ENCODE results near the gene COPG2.
"Not testable (repeated sequence)": the region's sequence is repeated elsewhere in the genome, so short reads cannot be mapped to it uniquely, and the experiment has no call there.

Gene COPG2

DNA sequence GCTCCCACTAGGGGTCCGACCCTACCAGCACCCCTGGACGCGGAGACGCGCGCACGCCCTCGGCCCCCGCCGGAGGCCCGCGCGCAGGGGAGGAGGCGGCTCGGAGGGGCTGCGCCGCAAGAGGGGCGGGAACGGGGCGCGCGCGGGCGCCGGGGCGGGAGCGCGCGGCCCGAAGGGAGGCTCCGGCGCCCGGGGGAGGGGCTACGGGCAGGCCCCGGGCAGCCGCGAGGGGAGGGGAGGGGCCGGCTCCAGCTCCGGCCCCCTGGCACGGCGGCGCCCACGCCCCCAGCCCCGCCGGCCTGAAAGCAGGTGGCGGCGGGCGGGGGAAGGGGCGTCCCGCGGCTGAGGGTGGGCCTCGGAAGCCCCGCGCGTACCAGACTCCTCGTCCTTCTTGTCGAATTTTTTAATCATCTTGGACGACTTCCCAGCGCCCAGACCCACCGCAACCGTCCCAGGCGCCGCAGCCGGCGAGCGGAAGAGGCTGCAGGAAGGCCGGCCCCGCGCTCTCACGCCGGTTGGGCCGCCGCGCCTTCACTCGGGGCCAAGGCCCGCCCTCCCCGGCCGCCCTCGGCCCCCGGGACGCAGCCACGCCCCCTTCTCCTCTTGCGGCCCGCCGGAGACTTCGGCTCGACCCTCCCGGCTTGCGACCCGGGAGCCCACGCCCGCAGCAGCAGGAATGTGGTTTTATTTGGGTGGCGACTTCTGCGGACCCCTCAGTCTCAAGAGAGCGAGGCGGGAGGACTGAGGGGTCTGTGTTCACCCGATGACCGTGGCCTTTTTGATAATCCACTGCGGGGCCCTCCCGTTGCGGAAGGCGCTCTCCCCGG lies at the start of gene COPG2:
Gene COPG2 (minus strand): TSS at position 491 of the 827 bp plus-strand sequence. CDS start 80 bp downstream, at position 411.
- peak; percentile 73 for DNase-seq

DNA sequence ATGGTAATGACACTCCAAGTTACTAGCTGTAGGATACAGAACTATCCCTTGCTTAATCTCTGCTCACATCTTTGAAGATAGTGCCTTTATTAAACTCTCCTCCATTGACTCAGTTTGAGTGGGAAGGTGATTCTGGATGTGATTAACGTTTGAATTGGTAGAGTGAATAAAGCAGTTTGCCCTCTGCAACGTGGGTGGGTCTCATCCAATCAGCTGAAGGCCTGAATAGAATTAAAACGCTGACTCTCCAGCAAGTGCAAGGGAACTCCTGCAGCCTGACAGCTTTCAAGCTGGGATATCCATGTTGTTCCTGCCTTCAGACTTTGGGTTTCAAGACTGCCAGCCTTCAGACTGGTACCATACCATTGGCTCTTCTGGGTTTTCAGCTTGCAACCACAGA lies 43.9 kb upstream of the COPG2 start:
- DNase-seq = no peak

GRCh38 chr7:130708766-130709165 lies 40.2 kb upstream of the COPG2 start:
- no peak for DNase-seq

- no peak for DNase-seq
Measured at GRCh38 chr7:130708001-130708400, 39.5 kb upstream of the COPG2 start.

DNA sequence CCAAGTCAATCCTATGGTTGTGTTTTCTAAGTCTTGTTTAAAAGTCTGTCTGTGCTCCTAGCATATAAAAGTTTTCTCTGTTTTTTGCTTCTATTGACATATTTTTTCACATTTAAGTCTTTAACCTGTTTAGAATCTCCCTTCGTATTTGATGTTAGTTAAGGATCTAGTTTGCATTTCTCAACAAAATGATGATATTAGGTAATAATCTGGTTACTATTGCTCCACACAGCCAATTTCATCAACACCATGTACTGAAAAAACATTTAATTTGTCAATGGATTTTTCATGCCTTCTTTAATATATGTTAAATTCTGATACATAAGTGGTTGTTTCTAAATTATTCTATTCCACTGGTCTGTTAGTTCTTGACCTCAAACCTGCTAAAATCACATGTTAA lies 35.3 kb upstream of the COPG2 start:
- DNase-seq = no peak

- DNase-seq = no peak
Measured at GRCh38 chr7:130701650-130702049, 33.1 kb upstream of the COPG2 start.

DNA sequence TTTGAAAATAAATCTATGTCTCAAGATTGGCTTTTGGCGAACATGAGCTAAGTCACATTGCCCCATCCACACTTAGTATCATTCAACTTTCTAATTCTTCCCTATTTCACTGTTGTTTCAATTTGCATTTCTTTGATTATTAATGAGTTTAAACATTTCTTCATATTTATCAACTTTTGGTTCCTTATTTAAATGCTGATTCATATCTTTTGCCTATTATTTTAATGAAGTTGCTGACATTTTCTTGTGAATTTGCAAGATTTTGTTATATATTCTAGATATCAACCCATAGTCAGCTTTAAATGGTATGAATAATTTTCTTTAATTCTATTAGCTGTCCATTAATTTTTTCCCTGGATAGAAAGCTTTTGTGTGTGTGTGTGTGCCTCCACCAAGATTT lies 32.2 kb upstream of the COPG2 start:
- DNase-seq = no peak

DNA sequence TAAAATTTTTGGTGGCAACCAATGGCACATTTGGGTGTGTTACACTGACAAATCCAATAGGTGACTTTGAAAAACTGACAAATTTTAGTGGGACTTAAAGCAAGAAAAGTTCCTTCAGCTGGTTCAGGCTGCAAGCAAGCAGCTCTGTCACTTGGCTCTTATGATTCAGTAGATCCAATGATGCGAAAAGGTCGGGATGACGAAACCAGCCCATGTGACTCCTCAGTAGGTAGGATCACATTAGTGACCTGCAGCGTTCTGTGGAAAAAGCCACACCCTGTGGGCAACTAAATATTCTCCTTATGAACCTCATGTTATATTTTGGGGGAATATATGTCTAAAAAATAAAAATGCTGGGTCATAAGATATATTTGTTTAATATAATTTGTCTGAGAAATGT lies 31.1 kb upstream of the COPG2 start:
- no peak for DNase-seq

DNA sequence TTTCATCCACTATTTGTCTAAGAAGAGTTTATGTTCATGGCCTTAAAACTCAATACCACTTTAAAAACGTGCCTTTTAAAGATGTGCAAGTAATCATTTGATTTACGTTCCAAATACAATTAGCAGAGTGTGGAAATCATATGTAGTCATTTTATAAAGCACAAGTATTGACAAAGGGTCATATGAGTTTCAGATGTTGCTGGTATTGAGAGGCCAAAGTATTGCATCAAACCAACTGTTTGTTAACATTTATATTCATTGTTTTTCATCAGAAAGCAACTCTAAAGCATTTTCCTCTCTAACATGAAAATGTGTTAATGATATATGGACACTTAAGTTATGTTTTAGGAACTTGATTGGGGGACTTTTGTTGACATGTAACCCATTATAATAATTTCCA lies 29.3 kb upstream of the COPG2 start:
- DNase-seq = no peak

GRCh38 chr7:130695840-130696239 lies 27.3 kb upstream of the COPG2 start:
- DNase-seq = no peak

DNA sequence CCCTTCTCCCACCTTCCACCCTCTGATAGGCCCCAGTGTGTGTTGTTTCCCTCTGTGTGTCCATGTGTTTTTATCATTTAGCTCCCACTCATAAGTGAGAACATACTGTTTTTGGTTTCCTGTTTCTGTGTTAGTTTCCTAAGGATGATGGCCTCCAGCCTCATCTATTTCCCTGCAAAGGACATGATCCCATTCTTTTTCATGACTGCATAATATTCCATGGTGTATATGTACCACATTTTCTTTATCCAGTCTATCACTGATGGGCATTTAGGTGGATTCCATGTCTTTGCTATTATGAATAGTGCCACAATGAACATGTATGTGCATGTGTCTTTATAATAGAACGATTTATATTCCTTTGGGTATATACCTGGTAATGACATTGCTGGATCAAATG lies 23.8 kb upstream of the COPG2 start:
- DNase-seq = not testable (repeated sequence)

- no peak for DNase-seq
Measured at GRCh38 chr7:130689683-130690082, 21.1 kb upstream of the COPG2 start.

DNA sequence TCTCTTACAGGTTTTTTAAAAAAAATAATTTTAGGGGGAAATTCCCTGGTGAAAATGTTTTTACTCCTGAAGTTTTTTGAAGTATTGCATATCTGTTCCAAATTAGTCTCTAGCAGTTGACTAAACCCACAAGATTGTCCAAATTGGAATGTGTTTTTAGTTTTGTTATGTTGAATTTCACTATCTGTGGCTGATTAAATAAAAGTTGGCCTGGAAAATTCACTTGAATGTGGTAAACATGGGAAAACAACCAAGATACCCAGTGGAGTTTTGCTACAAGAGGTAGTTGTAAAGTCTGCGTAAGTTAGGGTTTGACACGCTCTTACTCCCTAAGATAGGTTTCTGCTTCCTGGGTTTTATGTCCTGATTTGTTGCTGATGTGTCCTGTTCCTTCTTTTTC lies 14.5 kb upstream of the COPG2 start:
- DNase-seq = no peak

- no peak for DNase-seq
Measured at GRCh38 chr7:130674456-130674855, 5.9 kb upstream of the COPG2 start.

GRCh38 chr7:130673066-130673465 lies 4.5 kb upstream of the COPG2 start:
- no peak for DNase-seq

DNA sequence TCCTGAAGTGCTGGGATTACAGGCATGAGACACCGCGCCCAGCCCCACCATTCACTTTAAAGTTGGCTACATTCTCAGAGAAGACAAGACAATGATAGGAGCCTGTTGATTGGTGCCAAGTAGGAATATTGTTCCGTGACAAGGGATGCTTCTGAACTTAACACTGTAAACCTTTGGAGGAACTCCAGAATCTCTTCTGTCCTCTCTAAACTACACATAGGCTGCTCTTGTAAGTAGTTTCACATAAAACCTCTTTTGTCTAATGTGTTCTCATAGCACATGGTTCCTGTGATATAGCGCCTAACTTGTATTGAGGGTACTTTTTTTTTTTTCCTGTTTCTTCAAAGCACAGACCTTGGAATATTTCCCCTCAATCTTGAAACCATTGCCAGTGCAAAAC lies 3.6 kb upstream of the COPG2 start:
- no peak for DNase-seq

- DNase-seq = peak; percentile 36
Measured at GRCh38 chr7:130669085-130669700, 645 bp upstream of the COPG2 start.

DNA sequence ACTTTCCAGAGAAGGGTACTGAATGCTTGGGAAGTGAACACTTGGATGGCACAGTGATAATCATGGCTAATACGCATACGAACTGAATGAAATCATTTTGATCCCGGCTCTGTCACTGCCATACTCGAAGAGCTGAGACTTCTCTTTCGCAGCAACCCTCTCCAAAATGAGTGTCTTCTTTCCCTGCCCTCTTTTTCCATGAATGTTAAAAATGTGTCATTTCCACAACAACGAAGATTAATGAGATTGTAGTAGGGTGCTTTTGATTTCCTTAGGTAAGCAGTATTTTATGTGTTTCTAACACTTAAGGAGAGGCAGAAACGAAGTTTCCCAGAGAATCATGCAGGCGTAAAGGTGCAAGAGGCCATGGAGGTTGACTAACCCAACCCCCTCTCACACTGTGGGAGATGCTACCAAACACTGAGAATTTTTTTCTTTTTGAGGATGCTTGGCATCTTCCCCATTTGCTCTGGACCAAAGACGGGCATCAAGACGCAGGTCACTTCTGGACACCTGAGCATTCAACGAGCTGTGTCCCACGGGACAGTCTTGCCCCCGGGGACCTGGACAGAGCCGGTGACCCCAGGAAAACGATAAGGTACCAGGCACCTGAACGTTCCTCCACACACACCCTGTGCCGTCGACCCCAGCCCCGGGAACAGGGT lies 823 bp downstream of the COPG2 start:
- DNase-seq = peak; percentile 16

DNA sequence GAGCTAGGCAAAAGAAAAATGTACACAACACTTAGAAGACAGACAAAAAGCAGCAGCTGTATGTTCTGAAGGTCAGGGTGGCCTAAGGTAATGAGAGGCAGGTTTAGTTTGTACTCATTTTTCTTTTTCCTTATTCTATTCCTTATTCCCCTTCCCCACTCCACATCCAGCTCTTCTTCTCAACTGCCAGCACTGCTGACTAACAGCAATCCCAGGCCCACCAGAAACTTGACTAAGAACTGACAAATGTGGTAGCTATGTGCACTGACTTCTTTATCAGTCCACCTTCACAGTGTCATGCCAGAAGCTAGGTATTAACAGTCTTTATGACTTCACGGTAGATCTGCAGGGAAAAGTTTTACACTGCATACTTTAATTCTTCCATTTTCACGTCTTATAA lies 6.1 kb downstream of the COPG2 start:
- no peak for DNase-seq

DNA sequence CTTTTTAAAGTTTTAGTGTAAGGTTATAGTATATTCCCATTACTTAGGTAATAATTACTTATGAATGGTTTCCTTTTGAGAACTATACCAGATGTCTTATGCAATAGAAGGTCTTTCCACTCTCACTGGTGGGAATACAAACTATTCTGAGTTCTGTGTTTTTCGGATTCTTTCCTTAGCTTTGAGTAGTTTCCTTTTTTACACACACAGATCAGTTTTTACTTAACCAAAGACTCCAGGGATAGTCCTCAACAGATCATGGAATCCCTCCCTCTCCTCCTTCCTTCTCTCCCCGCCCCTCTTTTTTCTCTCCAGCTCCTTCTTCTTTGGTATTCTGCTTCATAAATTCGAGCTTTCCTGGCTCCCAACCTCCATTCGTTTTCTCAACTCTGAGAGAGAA lies 13.3 kb downstream of the COPG2 start:
- DNase-seq = no peak

DNA sequence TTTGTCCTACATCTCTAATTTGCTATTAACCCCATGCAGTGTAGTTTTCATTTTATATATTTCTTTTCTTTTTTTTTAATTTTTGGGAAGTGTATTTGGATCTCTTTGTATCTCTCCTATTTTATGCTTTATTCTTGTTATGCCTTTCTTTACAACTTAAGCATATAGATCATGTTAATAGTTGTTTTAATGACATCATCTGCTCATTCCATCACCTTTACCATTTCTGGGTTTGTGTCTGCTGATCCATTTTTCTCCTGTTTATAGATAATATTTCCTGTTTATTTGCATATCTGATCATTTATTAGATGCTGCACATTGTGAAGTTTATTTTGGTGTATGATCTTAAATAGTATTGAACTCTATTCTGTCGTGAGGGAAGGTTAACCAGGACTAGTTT lies 13.7 kb downstream of the COPG2 start:
- DNase-seq = no peak

DNA sequence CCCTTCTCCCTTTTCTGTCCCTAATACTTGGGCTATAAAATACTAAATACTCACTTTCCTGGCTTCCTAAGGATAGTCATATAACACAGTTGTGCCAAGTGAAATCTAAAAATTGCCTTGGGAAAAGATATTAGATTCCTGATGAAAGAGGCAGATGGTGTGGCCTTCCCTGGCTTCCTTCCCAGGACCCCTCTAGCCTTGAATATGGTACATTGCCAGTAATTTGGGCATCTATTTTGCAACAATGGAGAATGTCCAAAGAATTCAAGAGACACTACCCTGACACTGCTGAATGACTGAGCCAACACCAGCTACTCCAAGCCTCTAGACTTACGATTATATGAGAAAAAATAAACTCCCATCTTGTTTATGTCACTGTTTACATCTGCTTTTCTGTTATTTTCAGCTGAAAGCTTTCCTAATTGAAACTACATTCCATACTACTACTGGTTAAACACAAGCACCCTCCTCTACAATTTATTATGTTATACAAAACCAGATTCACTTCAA lies 17.9 kb downstream of the COPG2 start:
- DNase-seq = no peak

GRCh38 chr7:130649004-130649790 lies 19.4 kb downstream of the COPG2 start:
- no peak for DNase-seq

Measured in DMS79 (cell line).